ENCODE data around the gene OR2T35. TPM values are rescaled to one million over a fixed set of nuclear protein-coding genes. Genes with fewer than 3 reads are reported as not detected.

Gene OR2T35
- total RNA-seq, 1 donor from 2014 or later = not detected

- Mint-ChIP-seq H3K4me3 (no peak overlapping the region), H3K9me3 (peaks cover 14% of the 10 kb centered on the region), H3K36me3 (no peaks in the 10 kb centered on the region), H3K4me1 (ENCODE audit: unreplicated experiment) (no peaks in the 10 kb centered on the region), H3K27me3 (no peaks in the 10 kb centered on the region), H3K27ac (no peak overlapping the region)
- no peak for DNase-seq (ENCODE audit: extremely low spot score, unreplicated experiment)
- TF ChIP-seq CTCF (conservative IDR thresholded peaks at IDR 0.05) = no peak
Observed at GRCh38 chr1:248590055-248590454, 55.0 kb downstream of the OR2T35 start.

GRCh38 chr1:248589334-248589733, 55.7 kb downstream of the OR2T35 start:
- TF ChIP-seq CTCF (conservative IDR thresholded peaks at IDR 0.05) = no peak
- H3K36me3 Mint-ChIP-seq = no peaks in the 10 kb centered on the region
- no peak overlapping the region for H3K4me3 Mint-ChIP-seq
- H3K4me1 Mint-ChIP-seq (ENCODE audit: unreplicated experiment) = no peaks in the 10 kb centered on the region
- H3K9me3 Mint-ChIP-seq = peaks cover 14% of the 10 kb centered on the region
- H3K27ac Mint-ChIP-seq = no peak overlapping the region
- no peak for DNase-seq (ENCODE audit: extremely low spot score, unreplicated experiment)
- no peaks in the 10 kb centered on the region for H3K27me3 Mint-ChIP-seq

Other genes with a start within 250 kb of the OR2T35 start
- not detected in 2 replicates for gene OR2T1, start 242.2 kb downstream of the OR2T35 start, total RNA-seq (ENCODE audit: low replicate concordance)
- gene OR2T2, start 199.6 kb downstream of the OR2T35 start, total RNA-seq (ENCODE audit: low replicate concordance) = not detected in 2 replicates
- gene OR2T3, start 171.9 kb downstream of the OR2T35 start, total RNA-seq (ENCODE audit: low replicate concordance) = not detected in 2 replicates
- not detected in 2 replicates for gene OR2T5, start 156.7 kb downstream of the OR2T35 start, total RNA-seq (ENCODE audit: low replicate concordance)
- not detected in 2 replicates for gene OR2G6, start 137.2 kb downstream of the OR2T35 start, total RNA-seq (ENCODE audit: low replicate concordance)
- not detected in 2 replicates for gene OR2T29, start 82.5 kb downstream of the OR2T35 start, total RNA-seq (ENCODE audit: low replicate concordance)
- gene OR2T34, start 70.5 kb downstream of the OR2T35 start, total RNA-seq (ENCODE audit: low replicate concordance) = not detected in 2 replicates
- gene OR2T10, start 47.6 kb downstream of the OR2T35 start, total RNA-seq (ENCODE audit: low replicate concordance) = not detected in 2 replicates
- gene OR2T11, start 10.2 kb downstream of the OR2T35 start, total RNA-seq (ENCODE audit: low replicate concordance) = not detected in 2 replicates
- not detected in 2 replicates for gene OR2T27, start 10.2 kb upstream of the OR2T35 start, total RNA-seq (ENCODE audit: low replicate concordance)
- not detected in 2 replicates for gene OR14I1, start 57.5 kb upstream of the OR2T35 start, total RNA-seq (ENCODE audit: low replicate concordance)
- gene LYPD8, start 110.5 kb upstream of the OR2T35 start, total RNA-seq (ENCODE audit: low replicate concordance) = not detected in 2 replicates
- gene SH3BP5L, start 180.6 kb upstream of the OR2T35 start, total RNA-seq (ENCODE audit: low replicate concordance) = 33.4 and 33.7 TPM in 2 replicates
- gene ZNF672, start 192.9 kb upstream of the OR2T35 start, total RNA-seq (ENCODE audit: low replicate concordance) = 33.0 and 35.0 TPM in 2 replicates
- gene ZNF692, start 213.8 kb upstream of the OR2T35 start, total RNA-seq (ENCODE audit: low replicate concordance) = 55.0 and 73.0 TPM in 2 replicates